NCI-H446 (cell line): ENCODE results near the gene N4BP3.

Experiments used
- DNase-seq, 2 experiments: peaks; one replicate each; lab custom pipeline; 2025; lab: John Stamatoyannopoulos, UW

N4BP3 gene

GRCh38 chr5:178103612-178104011, 9.7 kb upstream of the N4BP3 start:
- DNase-seq = no peak

DNA sequence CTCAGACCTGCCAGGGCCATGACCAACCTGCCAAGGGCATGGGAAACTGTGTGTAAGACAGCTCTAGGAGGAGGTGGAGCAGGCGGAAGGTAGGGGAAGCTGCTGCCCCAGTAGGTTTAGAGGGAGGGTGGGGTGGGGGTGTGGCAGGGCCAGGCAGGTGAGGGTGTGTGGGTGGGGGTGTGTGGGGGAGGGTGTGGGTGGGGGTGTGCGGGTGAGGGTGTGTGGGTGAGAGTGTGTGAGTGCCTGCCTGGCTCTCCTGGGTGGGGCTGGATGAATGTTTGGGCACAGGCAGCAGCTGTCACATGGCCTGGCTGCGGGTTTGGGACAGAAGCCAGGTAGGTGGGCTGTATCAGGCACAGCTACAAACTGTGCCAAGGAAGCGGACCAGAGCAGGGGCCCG, 8.8 kb upstream of the N4BP3 start:
- no peak for DNase-seq

GRCh38 chr5:178106086-178106485, 7.2 kb upstream of the N4BP3 start:
- DNase-seq = no peak

DNA sequence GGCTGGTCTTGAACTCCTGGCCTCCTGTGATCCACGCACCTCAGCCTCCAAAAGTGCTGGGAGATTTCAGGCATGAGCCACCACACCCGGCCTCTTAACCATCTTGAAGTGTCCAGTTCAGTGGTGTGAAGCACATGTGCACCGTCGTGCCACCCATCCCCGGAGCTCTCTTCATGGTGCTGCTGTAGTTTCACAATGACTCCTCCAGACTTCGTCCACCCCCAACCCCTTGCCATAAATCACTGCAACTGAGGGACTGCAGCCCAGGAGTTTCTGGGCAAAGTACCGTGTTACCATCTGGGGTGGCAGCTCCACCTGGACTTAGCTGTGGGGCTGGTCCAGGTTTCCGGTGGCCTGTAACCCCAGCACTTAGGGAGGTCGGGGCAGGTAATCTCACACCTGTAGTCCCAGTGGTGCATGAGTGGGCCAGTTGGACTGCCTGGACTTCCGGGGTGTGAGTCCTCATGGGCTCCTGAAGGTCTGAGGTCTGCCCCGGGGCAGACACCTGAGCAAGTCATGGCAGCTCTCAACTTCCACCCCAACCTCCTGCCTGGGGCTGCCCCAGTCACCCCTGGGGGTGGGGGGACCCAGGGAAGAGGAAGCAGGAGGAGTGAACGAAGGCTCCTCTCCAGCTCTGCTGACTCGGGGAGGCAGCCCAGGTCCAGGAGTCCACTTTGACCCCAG, 6.6 kb upstream of the N4BP3 start:
- no peak for DNase-seq

GRCh38 chr5:178107756-178108310, 5.5 kb upstream of the N4BP3 start:
- DNase-seq = no peak

DNA sequence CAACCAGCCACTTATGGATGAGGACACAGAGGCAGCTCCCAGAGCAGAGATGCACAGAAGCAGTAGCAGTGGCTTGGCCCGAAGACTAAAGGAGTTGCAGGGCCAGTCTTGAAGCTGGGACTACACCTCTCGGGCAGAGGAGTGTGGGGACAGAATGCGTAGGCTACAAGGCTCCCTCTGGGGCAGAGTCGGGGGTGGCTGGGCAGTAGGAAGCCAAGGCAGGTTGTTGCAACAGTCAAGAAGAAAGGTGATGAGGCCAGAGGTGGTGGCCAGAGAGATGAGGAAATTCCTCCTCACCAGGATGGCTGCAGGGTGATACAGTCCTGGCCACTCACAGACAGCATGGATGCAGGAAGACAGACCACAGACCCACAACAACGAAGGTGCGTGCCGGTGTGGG, 4.9 kb upstream of the N4BP3 start:
- no peak for DNase-seq

- DNase-seq = no peak
Observed at GRCh38 chr5:178108966-178109365, 4.4 kb upstream of the N4BP3 start.

- no peak for DNase-seq
Observed at GRCh38 chr5:178110511-178110910, 2.8 kb upstream of the N4BP3 start.

DNA sequence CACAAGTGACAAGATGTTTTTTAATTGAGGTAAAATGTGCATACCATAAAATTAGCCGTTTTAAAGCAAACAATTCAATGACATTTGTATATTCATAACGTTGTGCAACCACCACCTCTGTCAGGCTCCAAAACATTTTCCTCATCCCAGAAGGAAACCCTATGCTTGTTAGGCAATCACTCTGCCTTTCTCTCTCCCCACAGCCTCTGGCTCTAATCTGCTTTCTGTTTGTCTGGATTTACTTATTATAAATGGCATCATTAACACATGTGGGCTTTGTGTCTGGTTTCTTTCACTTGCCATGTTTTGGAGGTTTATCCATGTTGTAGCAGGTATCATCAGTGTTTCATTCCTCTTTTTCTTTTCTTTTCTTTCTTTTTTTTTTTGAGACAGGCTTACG, 1.4 kb upstream of the N4BP3 start:
- DNase-seq = no peak

- no peak for DNase-seq
Observed at GRCh38 chr5:178112545-178112944, 787 bp upstream of the N4BP3 start.

DNA sequence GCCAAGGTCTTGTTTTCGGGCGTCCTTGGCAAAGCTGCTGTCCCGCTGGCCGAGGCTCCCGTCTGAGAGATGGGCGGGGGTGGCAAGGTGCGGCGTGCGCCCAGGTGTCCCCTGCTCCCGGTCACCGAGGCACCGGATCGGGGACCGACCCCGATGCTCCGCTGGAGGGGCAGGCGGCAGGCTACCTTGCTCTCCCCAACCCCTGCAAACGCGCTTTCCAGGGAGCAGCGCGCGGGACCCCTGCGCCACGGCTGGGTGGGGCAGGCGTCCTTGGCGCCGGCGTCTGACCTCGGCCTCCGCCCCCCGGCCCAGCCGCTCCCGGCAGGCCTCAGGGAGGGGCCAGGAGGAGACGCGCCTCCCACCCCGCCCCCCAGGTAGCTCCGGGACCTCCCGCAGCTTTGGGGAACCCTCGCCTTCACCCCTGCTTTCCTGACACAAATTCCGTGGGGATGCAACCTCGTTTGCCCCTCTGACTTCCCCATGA, 551 bp downstream of the N4BP3 start:
- no peak for DNase-seq

DNA sequence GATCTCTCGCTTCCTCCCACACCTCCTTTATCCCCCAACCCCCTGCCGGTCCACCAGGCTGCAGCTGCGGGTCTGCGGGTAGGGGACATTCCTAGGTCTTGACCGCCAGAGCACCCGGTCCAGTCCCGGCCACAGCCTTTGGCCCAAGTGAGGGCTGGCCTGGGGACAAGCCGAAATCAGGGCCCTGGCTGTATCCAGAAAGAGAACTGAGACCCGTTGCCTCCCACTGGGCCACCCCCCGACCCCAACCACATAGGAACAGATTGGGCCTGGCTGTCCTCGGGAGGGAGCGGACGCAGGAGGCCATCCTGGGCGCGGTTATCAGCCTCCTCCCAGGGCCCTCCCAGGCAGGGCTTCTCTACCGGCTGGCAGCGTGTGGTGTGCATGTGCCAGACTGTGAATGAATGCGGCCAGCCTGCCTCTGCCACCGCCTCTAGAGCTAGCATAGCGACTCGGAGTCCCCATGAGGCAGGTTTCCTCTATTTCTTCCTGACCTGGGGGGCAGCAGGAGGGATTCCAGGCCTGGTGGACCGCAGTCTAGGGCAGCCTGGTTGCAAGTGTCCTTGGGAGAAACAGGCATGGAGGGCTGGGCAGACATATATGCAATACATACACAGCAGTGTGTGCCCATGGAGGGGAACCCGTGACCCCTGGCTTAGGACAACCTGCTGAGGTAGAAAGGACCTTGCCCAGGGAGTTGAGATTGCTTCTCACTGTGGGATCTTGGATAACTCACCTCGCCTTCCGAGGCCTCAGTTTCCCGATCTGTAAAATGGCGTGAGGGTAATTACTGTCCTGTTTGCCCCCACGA, 1.2 kb downstream of the N4BP3 start:
- DNase-seq = no peak

DNA sequence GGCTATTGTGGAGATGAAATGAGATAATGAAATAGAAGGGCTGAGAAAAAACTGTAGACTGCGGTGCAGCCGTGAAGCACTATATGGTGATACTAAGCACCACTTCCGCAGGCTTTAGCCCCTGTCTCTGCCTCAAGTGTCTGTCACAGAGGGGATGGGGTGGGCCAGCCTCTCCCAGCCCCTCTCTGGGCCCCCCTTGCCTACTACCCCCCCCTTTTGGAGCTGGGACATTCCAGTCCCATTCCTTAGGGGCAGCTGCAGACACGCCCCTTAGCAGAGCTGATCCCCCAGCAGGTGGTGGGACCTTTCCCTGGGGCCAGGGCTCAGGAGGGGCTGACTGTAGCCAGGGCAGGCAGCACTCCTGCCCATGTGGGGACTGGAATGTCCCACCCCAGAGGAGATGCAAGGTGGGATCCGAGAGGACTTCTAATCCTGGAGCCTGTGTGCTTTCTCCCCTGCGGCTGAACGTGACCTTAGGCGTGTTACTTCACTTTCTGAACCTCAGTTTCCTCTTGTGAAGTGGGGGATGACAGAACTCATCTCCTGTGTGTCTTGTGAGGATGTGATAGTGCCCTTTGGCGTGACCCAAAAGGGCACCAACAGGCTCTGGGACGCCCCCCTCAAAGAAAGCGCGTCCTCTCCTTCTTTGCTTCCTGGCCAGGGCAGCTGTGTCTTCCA, 1.9 kb downstream of the N4BP3 start:
- no peak for DNase-seq

- no peak for DNase-seq
Observed at GRCh38 chr5:178115814-178116142, 2.4 kb downstream of the N4BP3 start.

GRCh38 chr5:178116143-178116885, 3.0 kb downstream of the N4BP3 start:
- DNase-seq = no peak

DNA sequence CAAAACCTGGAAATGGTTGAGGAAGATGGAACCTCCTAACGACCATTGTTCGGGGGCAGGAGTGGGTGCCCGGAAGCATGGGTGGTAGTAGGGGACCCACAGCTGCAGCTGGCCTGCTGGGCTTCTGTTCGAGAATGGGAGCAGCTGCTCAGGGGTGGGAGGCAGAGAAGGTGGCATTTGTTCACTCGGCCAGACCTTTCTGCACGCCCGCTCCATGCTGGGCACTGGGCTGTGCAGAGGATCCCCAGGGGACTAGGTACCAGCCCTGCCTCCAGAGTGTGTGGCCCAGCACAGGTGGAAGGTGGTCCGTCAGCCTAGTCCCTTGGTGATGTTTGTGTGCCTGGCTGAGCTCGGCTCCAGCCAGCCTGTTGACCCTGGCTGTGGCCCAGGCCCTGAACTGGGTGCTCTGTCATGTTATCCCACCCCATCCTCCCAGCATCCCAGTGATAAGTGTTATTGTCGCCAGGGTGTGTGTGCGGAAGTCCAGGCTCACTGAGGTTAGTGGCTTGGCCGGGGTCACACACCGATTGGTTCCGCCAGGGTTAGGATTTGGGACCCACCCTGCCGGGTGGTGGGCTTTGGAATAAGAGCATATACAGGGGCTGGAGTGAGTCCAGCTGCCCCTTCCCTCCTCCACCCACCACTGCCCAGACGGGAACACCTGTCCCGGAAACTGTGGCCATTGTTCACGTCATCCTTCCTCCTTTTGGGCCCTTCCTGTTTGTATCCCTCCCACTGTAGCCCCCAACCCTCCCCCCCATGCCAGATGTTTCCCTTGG, 4.8 kb downstream of the N4BP3 start:
- no peak for DNase-seq

- no peak for DNase-seq
Observed at GRCh38 chr5:178119915-178120606, 6.7 kb downstream of the N4BP3 start.

DNA sequence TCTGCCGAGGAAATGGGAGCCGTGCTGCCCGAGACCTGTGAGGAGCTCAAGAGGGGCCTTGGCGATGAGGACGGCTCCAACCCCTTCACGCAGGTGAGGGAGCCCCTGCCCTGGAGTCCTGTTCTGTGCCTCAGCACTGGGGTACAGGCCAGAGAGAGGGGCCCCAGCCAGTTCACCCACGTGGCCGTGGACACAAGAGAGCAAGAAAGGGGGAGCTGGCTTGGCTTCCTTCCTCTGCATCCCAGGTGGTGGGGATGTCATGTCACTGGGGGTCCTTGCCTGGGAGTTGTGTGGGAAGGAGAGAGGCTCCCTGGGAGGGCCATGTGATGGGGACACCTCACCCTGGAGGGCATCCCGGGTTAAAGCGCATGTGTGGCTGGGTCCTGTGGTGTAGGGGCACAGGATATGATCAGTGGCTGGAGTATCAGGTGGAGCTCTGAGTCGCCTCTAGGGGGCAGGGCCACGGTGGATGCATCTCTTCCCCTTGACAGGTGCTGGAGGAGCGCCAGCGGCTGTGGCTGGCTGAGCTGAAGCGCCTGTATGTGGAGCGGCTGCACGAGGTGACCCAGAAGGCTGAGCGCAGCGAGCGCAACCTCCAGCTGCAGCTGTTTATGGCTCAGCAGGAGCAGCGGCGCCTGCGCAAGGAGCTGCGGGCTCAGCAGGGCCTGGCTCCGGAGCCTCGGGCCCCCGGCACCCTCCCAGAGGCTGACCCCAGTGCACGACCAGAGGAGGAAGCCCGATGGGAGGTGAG, 7.5 kb downstream of the N4BP3 start:
- DNase-seq = peak; percentile 5 to 65

- no peak for DNase-seq
Observed at GRCh38 chr5:178121391-178122276, 8.3 kb downstream of the N4BP3 start.
